Measurements from ENCODE around the gene PLEKHG4. TPM values are rescaled to one million over a fixed set of nuclear protein-coding genes. Genes with fewer than 3 reads are reported as not detected.

Gene PLEKHG4
- total RNA-seq, 6 experiments from 2014 or later: 0.09 to 0.53 (median 0.20) TPM

DNA sequence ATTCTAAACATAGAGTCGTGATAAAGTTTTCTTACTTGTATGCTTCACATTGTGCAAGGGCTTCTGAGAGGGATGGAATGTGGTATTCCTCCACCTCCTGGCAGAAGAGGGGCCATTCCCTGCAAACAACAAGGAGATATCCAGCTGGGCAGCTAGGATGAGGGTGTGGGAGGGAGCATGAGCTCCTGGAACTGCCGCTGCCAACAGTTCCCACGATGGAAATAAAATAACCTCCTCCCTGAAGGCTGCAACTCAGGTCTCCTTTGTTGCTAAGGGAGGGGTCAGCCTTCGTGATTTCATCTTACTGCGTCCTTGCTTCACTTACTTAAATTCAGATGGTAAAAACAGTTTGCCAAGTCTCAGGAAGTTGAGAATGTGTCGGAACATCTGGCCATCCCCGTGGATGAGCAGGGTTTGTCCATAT lies 15.6 kb downstream of the PLEKHG4 start:
- DNase-seq (no peak), ATAC-seq (no peak)
- 56% methylated on average over 6 of the region's 7 CpGs for WGBS (ENCODE audit: insufficient coverage, low coverage, low lambda C conversion rate, missing lambda C conversion rate)
- Histone ChIP-seq H3K27ac (no peak overlapping the region), H3K4me3 (no peak overlapping the region), H3K4me1 (no peaks in the 10 kb centered on the region), H3K9me3 (no peaks in the 10 kb centered on the region), H3K27me3 (no peaks in the 10 kb centered on the region), H3K36me3 (no peaks in the 10 kb centered on the region)
- intact Hi-C loops (cut with DNase I): no loop called here
- TF ChIP-seq, protein P1, sequence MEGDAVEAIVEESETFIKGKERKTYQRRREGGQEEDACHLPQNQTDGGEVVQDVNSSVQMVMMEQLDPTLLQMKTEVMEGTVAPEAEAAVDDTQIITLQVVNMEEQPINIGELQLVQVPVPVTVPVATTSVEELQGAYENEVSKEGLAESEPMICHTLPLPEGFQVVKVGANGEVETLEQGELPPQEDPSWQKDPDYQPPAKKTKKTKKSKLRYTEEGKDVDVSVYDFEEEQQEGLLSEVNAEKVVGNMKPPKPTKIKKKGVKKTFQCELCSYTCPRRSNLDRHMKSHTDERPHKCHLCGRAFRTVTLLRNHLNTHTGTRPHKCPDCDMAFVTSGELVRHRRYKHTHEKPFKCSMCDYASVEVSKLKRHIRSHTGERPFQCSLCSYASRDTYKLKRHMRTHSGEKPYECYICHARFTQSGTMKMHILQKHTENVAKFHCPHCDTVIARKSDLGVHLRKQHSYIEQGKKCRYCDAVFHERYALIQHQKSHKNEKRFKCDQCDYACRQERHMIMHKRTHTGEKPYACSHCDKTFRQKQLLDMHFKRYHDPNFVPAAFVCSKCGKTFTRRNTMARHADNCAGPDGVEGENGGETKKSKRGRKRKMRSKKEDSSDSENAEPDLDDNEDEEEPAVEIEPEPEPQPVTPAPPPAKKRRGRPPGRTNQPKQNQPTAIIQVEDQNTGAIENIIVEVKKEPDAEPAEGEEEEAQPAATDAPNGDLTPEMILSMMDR (IDR thresholded peaks at IDR 0.05): no peak
- TF ChIP-seq POLR2A (IDR thresholded peaks at IDR 0.05): no peak

DNA sequence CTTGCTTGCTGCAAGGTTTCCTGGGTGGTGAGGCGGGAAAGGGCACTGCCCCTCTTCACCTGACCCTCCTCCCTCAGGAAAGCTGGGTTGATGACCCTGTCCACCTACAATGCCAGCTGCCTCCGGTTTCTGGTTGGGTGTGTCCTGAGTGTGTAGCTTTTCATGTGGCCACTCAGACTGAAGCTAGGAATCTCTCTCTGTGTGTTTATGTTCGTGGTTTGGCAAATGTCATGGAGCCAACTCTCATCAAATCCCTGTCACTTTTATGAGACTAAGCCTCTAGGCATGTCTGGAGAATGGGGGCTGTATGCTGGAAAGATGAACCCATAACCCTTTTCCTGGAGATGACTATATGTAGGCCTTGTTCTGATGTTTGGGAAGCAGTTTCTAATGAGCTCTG lies 17.1 kb downstream of the PLEKHG4 start:
- no peaks in the 10 kb centered on the region for H3K4me1 ChIP-seq
- no peak for ATAC-seq
- no peak overlapping the region for H3K4me3 ChIP-seq
- no peak for DNase-seq
- TF ChIP-seq POLR2A (IDR thresholded peaks at IDR 0.05): no peak
- TF ChIP-seq, protein P1 (IDR thresholded peaks at IDR 0.05): no peak
- no peaks in the 10 kb centered on the region for H3K9me3 ChIP-seq
- no peak overlapping the region for H3K27ac ChIP-seq
- H3K36me3 ChIP-seq: no peaks in the 10 kb centered on the region
- intact Hi-C loops (cut with DNase I): no loop called here
- WGBS (ENCODE audit: insufficient coverage, low coverage, low lambda C conversion rate, missing lambda C conversion rate): 43% methylated on average over 3 of the region's 3 CpGs
- no peaks in the 10 kb centered on the region for H3K27me3 ChIP-seq

DNA sequence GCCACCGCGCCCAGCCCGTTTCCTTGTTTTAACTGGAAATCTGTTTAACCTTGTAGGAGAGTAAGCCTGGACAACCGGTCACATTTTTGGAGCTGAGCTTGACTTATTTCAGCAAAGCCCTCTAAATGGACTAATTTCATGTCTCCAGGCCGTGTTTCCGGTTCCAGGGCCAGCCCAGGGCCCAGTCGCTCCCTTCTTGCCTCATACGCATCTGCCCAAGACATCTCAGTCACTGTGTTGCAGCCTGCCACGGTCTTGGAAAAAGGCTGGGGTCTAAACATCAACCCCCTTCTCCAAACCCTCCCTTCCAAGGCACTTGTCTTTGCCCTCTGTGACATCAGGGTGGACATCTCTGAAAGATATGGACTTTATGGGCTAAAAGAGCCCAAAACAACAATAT lies 18.9 kb downstream of the PLEKHG4 start:
- no peak for ATAC-seq
- no peaks in the 10 kb centered on the region for H3K27me3 ChIP-seq
- H3K9me3 ChIP-seq: no peaks in the 10 kb centered on the region
- H3K36me3 ChIP-seq: no peaks in the 10 kb centered on the region
- intact Hi-C loops (cut with DNase I): no loop called here
- H3K27ac ChIP-seq: no peak overlapping the region
- no peaks in the 10 kb centered on the region for H3K4me1 ChIP-seq
- no peak overlapping the region for H3K4me3 ChIP-seq
- DNase-seq: no peak
- 84% methylated on average over 9 of the region's 9 CpGs for WGBS (ENCODE audit: insufficient coverage, low coverage, low lambda C conversion rate, missing lambda C conversion rate)
- TF ChIP-seq POLR2A (IDR thresholded peaks at IDR 0.05): no peak
- TF ChIP-seq, protein P1 (IDR thresholded peaks at IDR 0.05): no peak

- TF ChIP-seq, protein P1 (IDR thresholded peaks at IDR 0.05): no peak
- no peak for TF ChIP-seq POLR2A (IDR thresholded peaks at IDR 0.05)
- intact Hi-C loops (cut with DNase I): no loop called here
- Histone ChIP-seq H3K9me3 (no peaks in the 10 kb centered on the region), H3K4me1 (no peaks in the 10 kb centered on the region), H3K36me3 (no peaks in the 10 kb centered on the region), H3K4me3 (no peak overlapping the region), H3K27me3 (no peaks in the 10 kb centered on the region), H3K27ac (no peak overlapping the region)
- ATAC-seq: no peak
- WGBS (ENCODE audit: insufficient coverage, low coverage, low lambda C conversion rate, missing lambda C conversion rate): 100% methylated on average over 1 of the region's 15 CpGs
- no peak for DNase-seq
Observed at GRCh38 chr16:67299269-67299668, 19.9 kb downstream of the PLEKHG4 start.

All from right lobe of liver (tissue), 6 donors.